ENCODE measurements around the gene EFHC1.

EFHC1 gene

GRCh38 chr6:52570291-52570700 is 150.2 kb downstream of the EFHC1 start:
- Mint-ChIP-seq H3K4me1 (peaks cover 86% of the 10 kb centered on the region), H3K9me3 (no peaks in the 10 kb centered on the region), H3K27me3 (ENCODE audit: low read depth) (no peaks in the 10 kb centered on the region), H3K4me3 (no peak overlapping the region), H3K36me3 (ENCODE audit: low read depth) (peaks cover 4% of the 10 kb centered on the region), H3K27ac (peak overlapping the region; percentile 76 to 86 (median 81))
- TF ChIP-seq CTCF (IDR thresholded peaks at IDR 0.05; ENCODE audit: unreplicated experiment in 3 of 3): no peak

GRCh38 chr6:52571099-52571755 is 151.1 kb downstream of the EFHC1 start:
- no peak for TF ChIP-seq CTCF (IDR thresholded peaks at IDR 0.05; ENCODE audit: unreplicated experiment in 3 of 3)
- no peaks in the 10 kb centered on the region for H3K27me3 Mint-ChIP-seq (ENCODE audit: low read depth)
- peak overlapping the region; percentile 76 to 86 (median 81) for H3K27ac Mint-ChIP-seq
- H3K9me3 Mint-ChIP-seq: no peaks in the 10 kb centered on the region
- peaks cover 4% of the 10 kb centered on the region for H3K36me3 Mint-ChIP-seq (ENCODE audit: low read depth)
- H3K4me1 Mint-ChIP-seq: peaks cover 92% of the 10 kb centered on the region
- H3K4me3 Mint-ChIP-seq: peak overlapping the region; percentile 17 to 55 (median 46)

GRCh38 chr6:52572536-52572935 is 152.4 kb downstream of the EFHC1 start:
- Mint-ChIP-seq H3K9me3 (no peaks in the 10 kb centered on the region), H3K36me3 (ENCODE audit: low read depth) (peaks cover 4% of the 10 kb centered on the region), H3K27ac (peak overlapping the region; percentile 77 to 91 (median 86)), H3K4me1 (peaks cover 81% of the 10 kb centered on the region), H3K4me3 (peak overlapping the region in 1 of 3 experiments; percentile 90), H3K27me3 (ENCODE audit: low read depth) (no peaks in the 10 kb centered on the region)
- TF ChIP-seq CTCF (IDR thresholded peaks at IDR 0.05; ENCODE audit: unreplicated experiment in 3 of 3): no peak

- peaks cover under 1% of the 10 kb centered on the region for H3K36me3 Mint-ChIP-seq (ENCODE audit: low read depth)
These were observed 153.2 kb downstream of the EFHC1 start for GRCh38 chr6:52573295-52573694.

More at GRCh38 chr6:52573295-52573694, 153.2 kb downstream of the EFHC1 start:
- H3K27me3 Mint-ChIP-seq (ENCODE audit: low read depth): no peaks in the 10 kb centered on the region
- no peaks in the 10 kb centered on the region for H3K9me3 Mint-ChIP-seq
- H3K27ac Mint-ChIP-seq: peak overlapping the region; percentile 77 to 91 (median 86)
- TF ChIP-seq CTCF (IDR thresholded peaks at IDR 0.05; ENCODE audit: unreplicated experiment in 3 of 3): no peak
- peaks cover 81% of the 10 kb centered on the region for H3K4me1 Mint-ChIP-seq
- H3K4me3 Mint-ChIP-seq: peak overlapping the region; percentile 85 to 91 (median 90)
